ENCODE results near the gene CLCA2. TPM values are rescaled to one million over a fixed set of nuclear protein-coding genes. Genes with fewer than 3 reads are reported as not detected.

The CLCA2 gene
- total RNA-seq, 1 experiment from 2014 or later: not detected

GRCh38 chr1:86505564-86505902, 81.6 kb downstream of the CLCA2 start:
- no peak for DNase-seq (ENCODE audit: low read depth, low spot score)
- in situ Hi-C loops (cut with HindIII; ENCODE audit: low pct_unique_long_range_greater_than_20kb, low sequenced_read_pairs) (no loop called here), intact Hi-C loops (cut with micrococcal nuclease; ENCODE audit: unreplicated experiment) (no loop called here)
- Histone ChIP-seq H3K36me3 (ENCODE audit: control insufficient read depth, insufficient read depth, low read length) (no peaks in the 10 kb centered on the region), H3K27ac (ENCODE audit: low read length) (no peak overlapping the region), H3K27me3 (ENCODE audit: control insufficient read depth, insufficient read depth, low read length) (peaks cover 5% of the 10 kb centered on the region), H3K9me3 (ENCODE audit: control insufficient read depth, insufficient read depth, low read depth, low read length) (no peaks in the 10 kb centered on the region), H3K4me1 (ENCODE audit: control insufficient read depth, insufficient read depth, low read length) (peaks cover 4% of the 10 kb centered on the region; the same call in 1 of the 2 replicates), H3K4me3 (ENCODE audit: low read depth in 2 of 2, low read length in 2 of 2) (no peak overlapping the region)
- CTCF ChIA-PET: interaction anchor here (0.6 kb wide), 1 partner anchor 199 kb away, joined by 3 read pairs; the partner anchor contains the start of gene SH3GLB1
- TF ChIP-seq REST (IDR thresholded peaks at IDR 0.05; ENCODE audit: insufficient read depth in 1 of 2, low read depth in 2 of 2, low read length in 1 of 2): no peak
- no peak for TF ChIP-seq SIN3A (IDR thresholded peaks at IDR 0.05; ENCODE audit: borderline replicate concordance, insufficient read depth, low read depth, low read length)
- TF ChIP-seq POLR2AphosphoS5 (IDR thresholded peaks at IDR 0.05; ENCODE audit: low read depth, low read length): no peak
- TF ChIP-seq CTCF (IDR thresholded peaks at IDR 0.05): no peak
- TF ChIP-seq TCF7L2 (IDR thresholded peaks at IDR 0.05; ENCODE audit: low read depth, low read length): no peak
- BruUV-seq (replicated peaks): no TSS peak
- no peak for ATAC-seq
- POLR2A ChIA-PET: no interaction called here

Other genes with a start within 250 kb of the CLCA2 start
- gene ODF2L, start 27.8 kb upstream of the CLCA2 start, total RNA-seq (2021; ENCODE audit: unreplicated experiment): 88.2 TPM
- gene CLCA1, start 44.8 kb downstream of the CLCA2 start, total RNA-seq (2021; ENCODE audit: unreplicated experiment): 0.08 TPM
- gene CLCA4, start 122.9 kb downstream of the CLCA2 start, total RNA-seq (2021; ENCODE audit: unreplicated experiment): 0.08 TPM

All from Panc1 (cell line).